ENCODE results near the gene COL7A1.

DNA sequence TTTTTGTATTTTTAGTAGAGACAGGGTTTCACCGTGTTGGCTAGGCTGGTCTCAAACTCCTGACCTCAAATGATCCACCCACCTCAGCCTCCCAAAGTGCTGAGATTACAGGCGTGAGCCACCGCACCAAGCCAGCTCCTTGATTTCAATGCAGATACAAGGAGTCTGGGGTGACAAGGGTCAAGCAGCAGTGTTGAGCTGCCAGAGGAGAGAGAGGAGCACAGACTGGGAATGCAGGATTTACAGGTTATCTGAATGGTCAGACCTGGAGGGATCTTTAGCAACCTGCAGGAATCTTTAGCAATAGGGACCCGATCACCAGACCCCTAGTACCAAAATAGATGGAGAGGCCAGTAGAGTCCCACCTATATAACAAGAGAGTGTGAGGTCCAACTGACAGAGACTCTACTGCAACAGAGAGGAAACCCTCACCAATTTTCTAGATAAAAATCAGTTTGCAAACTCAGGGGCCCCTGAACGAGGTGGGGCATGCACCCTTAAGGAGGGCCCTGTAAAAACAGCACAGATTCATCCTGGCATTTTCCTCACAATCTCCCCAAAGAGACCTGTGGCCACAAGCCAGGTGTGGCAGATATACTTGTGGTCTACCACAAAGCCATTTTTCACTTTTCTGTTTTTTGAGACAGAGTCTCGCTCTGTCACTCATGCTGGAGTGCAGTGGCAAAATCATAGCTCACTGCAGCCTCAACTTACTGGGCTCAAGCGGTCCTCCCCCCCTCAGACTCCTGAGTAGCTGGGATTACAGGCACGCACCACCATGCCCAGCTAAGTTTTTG is 80.5 kb downstream of the COL7A1 start:
- TF ChIP-seq, protein P1, sequence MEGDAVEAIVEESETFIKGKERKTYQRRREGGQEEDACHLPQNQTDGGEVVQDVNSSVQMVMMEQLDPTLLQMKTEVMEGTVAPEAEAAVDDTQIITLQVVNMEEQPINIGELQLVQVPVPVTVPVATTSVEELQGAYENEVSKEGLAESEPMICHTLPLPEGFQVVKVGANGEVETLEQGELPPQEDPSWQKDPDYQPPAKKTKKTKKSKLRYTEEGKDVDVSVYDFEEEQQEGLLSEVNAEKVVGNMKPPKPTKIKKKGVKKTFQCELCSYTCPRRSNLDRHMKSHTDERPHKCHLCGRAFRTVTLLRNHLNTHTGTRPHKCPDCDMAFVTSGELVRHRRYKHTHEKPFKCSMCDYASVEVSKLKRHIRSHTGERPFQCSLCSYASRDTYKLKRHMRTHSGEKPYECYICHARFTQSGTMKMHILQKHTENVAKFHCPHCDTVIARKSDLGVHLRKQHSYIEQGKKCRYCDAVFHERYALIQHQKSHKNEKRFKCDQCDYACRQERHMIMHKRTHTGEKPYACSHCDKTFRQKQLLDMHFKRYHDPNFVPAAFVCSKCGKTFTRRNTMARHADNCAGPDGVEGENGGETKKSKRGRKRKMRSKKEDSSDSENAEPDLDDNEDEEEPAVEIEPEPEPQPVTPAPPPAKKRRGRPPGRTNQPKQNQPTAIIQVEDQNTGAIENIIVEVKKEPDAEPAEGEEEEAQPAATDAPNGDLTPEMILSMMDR (conservative IDR thresholded peaks at IDR 0.05; ENCODE audit: low read depth, low read length), result no peak
- TF ChIP-seq EZH2 (IDR thresholded peaks at IDR 0.05; ENCODE audit: borderline replicate concordance, low read depth, low read length, poor library complexity, severe bottlenecking), result no peak

Measured in A673 (cell line).